Liver (tissue), 3 donors: Measurements from ENCODE around the gene RFNG.

ENCODE experiments used
- ATF3 ChIP-seq: IDR thresholded peaks from 2 replicates; pipeline ENCODE4 v1.6.1; 2016; ENCODE audit warnings: antibody characterized with exemption
- CTCF ChIP-seq: fragments of 150-350 bp; IDR thresholded peaks from 2 replicates; pipeline ENCODE4 v1.5.1; 2017; ENCODE audit warnings: improper control_type of control experiment, low read depth, low read length; ENCODE audit not compliant: missing input control
- MAX ChIP-seq: IDR thresholded peaks from 2 replicates; pipeline ENCODE4 v1.6.1; 2016; ENCODE audit warnings: antibody characterized with exemption
- RAD21 ChIP-seq, 2 donors: IDR thresholded peaks; 2 replicates each; pipeline ENCODE4 v1.6.1; 2016; ENCODE audit warnings: antibody characterized with exemption in 2 of 2, mild to moderate bottlenecking in 2 of 2
- REST ChIP-seq: IDR thresholded peaks from 2 replicates; pipeline ENCODE4 v1.6.1; 2016; ENCODE audit warnings: antibody characterized with exemption, mild to moderate bottlenecking
- RXRA ChIP-seq, 2 donors: IDR thresholded peaks; 2 replicates each; pipeline ENCODE4 v1.6.1; 2017 to 2018; ENCODE audit warnings: antibody characterized with exemption in 2 of 2, mild to moderate bottlenecking in 1 of 2
- SP1 ChIP-seq: IDR thresholded peaks from 2 replicates; pipeline ENCODE4 v1.6.1; 2018; ENCODE audit warnings: antibody characterized with exemption, mild to moderate bottlenecking
- donor health status: healthy.
- donor health status: healthy.

- TF ChIP-seq CTCF = no peak
- TF ChIP-seq RXRA (IDR thresholded peaks at IDR 0.05) = no peak
- TF ChIP-seq REST = no peak
- no peak for TF ChIP-seq RAD21 (IDR thresholded peaks at IDR 0.05)
- no peak for TF ChIP-seq ATF3
- TF ChIP-seq SP1 = no peak
- TF ChIP-seq MAX = no peak
These were observed 38.8 kb downstream of the RFNG start for GRCh38 chr17:82012640-82013295.
